ENCODE results near the gene MYO16.

The MYO16 gene
- total RNA-seq: 0.09 to 6.7 reads per million in 2 experiments

GRCh38 chr13:108629181-108629752 lies at the start of gene MYO16:
TSS of gene MYO16 (plus strand) at chr13:108629611. CDS start at chr13:108629845, 234 bp downstream.
- DNase-seq (ENCODE audit: low read depth): no peak

DNA sequence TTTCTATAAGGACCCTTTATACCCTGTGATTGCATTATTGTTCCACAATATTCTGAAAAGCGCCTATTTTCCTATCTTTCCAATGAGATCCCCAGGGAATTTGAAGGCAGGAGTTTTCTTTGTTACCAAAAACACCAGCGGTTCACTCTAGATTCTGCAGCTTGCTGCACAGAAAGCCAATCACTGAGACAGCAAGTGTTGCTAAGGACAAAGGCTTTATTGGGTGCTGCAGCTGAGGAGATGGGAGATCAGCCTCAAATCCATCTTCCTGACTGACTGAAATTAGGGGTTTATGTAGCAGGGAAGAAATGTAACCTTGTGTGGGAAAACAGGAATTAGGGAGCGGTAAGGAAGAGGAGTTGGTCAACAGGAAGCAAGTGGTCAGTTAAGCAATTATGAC lies 42.6 kb upstream of the MYO16 start:
- DNase-seq (ENCODE audit: low read depth): no peak

DNA sequence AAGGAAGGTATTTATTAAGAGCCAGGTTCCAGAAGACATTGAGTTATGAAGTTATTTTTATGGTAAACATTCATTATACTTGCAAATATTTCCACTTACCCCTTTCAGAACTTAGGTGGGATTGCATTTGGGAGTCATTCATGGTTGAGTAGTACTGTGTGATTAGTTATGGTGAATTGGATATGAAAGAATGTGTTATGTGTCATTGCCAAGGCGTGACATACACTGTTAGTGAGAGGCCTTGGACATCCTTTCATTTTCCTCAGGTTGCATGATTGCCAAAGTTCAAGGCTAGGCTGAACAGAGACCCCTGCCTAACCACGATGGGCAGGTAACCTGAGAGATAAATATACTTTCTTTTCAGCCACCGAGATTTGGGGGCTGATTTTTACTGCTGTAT lies 40.9 kb upstream of the MYO16 start:
- no peak for DNase-seq (ENCODE audit: low read depth)

- no peak for DNase-seq (ENCODE audit: low read depth)
These were observed 35.3 kb upstream of the MYO16 start for GRCh38 chr13:108594153-108594552.

DNA sequence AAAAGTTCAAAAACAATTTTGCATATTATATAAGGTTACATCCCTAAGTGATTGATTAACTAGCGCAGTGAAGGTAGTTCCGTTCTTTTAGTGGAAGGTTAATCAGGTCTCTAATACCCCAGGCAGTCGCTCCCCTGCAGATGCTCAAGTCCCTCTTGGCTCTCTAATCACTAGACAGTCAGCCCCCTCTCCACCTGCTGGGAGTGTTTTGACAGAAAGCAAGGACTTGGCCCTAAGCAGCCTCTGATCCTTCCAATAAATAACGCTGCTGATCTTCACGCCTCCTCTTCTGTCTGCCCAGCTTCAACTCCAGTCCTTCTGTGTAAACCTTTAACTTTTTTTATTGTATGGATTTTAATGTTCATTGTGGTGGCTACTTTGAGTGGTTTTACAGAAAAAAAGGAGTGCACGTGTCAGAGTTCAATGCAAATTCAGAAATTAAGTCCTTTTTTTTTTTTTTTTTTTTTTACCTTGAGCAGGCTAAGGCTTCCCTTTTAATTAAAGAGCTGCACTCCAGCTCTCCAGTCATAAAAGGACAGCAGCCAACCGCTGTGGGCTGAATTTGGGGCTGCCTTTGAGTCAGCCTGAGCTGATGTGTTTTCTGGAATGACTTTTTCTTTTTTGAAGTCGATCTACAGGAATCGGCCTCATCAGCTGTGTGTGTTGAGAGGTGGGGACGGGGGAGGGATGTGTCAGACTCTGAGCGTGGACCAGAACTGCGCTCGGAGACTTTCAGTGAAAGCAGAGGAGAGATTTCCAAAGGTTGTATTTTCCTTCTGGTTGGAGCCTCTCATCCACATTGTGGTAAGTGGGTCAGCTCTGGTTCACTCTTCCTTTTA lies 33.8 kb upstream of the MYO16 start:
- DNase-seq (ENCODE audit: low read depth): no peak

DNA sequence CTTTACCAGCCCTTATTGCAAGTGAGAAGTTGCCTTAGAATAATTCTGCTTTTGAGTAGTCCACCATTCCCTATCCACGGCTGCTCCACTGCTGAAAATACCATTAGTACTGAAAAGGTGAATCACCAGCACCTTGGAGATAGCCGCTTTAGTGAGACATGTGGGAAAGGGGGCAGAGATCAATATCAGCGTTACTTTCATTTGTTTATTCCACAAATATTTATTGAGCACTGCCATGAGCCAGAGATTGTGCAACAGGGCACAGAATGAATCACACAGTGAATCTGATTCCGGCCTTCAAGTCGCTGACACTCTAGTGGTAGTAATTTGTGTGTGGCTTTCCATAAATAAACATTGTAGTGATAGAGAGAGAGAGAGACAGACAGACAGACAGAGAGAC lies 31.5 kb upstream of the MYO16 start:
- no peak for DNase-seq (ENCODE audit: low read depth)

GRCh38 chr13:108606424-108606823 lies 23.0 kb upstream of the MYO16 start:
- DNase-seq (ENCODE audit: low read depth): no peak

DNA sequence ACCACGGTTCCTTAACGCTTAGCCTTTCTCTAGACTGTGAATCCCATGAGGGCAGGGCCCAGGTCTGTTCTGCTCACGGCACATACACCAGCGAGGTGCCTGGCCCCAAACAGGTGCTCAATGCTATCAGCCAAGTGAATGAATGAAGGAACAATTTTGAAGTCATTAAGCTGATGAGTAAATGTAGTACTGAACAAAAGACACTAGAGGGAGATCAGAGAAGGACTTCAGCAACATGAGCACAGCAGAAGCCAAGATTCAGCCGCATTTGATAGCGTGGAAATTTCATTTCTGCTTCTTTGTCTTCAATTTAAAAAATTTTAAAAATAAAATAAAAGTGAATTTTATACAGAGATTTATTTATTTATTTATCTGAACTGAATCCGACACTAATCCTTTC lies 20.1 kb upstream of the MYO16 start:
- DNase-seq (ENCODE audit: low read depth): no peak

- no peak for DNase-seq (ENCODE audit: low read depth)
These were observed 18.9 kb upstream of the MYO16 start for GRCh38 chr13:108610507-108610906.

GRCh38 chr13:108615241-108615640 lies 14.2 kb upstream of the MYO16 start:
- DNase-seq (ENCODE audit: low read depth): no peak

DNA sequence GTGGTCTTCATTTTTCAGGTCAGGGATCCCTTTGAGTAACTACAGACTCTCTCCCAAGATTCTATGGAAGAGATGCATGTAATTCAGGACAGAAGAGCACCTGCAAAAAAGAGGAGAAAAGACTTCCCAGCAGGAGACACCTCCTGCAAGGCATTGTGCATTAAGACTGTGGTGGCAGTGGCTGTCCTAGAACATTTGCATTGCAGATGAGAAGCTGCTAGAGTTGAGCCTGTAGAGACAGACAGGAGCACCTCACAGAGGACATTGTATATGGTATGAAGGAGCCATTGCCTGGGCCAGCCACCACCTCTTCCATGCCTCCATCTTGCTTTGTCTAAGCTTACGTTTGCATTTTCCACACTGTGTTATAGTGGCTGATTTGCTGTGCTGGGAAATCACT lies 11.2 kb upstream of the MYO16 start:
- no peak for DNase-seq (ENCODE audit: low read depth)

DNA sequence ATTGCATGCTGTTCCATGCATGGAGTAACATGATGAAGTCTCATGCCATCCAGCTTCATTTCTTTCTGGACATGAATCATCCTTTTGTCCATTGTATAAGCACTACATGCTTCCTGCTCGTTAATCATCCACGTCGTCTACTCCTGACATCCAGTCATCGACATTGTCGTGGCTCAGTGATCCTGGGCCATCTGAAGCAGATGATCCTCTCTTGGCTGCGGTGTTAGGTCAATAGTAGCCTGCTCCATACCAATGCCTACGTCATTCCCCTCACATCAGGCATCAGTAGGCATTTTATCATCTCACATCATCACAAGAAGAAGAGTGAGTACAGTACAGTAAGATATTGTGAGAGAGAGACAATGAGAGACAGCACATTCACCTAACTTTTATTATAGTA lies 7.9 kb upstream of the MYO16 start:
- DNase-seq (ENCODE audit: low read depth): no peak

- no peak for DNase-seq (ENCODE audit: low read depth)
These were observed 5.3 kb upstream of the MYO16 start for GRCh38 chr13:108624108-108624507.

GRCh38 chr13:108624979-108625378 lies 4.4 kb upstream of the MYO16 start:
- DNase-seq (ENCODE audit: low read depth): no peak

DNA sequence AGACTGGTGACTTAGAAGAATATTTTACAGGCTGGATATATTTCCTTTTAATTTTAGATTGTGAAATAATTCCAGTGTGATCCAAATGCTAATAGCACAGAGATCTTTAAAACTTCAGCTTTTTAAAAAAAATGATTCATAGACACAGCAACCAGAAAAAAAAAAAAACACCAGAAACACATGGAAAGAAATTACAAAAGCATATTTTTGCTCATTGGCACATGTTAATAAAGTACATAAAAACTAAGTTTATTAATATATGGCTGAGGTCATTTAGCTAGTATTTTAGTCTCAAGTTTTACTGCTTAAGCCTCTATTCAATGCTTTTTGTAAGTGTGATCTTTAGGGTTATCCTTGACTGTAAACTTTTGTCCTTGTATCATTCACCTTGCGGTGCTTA lies 577 bp downstream of the MYO16 start:
- no peak for DNase-seq (ENCODE audit: low read depth)

- DNase-seq (ENCODE audit: low read depth): no peak
These were observed 3.3 kb downstream of the MYO16 start for GRCh38 chr13:108632649-108633167.

DNA sequence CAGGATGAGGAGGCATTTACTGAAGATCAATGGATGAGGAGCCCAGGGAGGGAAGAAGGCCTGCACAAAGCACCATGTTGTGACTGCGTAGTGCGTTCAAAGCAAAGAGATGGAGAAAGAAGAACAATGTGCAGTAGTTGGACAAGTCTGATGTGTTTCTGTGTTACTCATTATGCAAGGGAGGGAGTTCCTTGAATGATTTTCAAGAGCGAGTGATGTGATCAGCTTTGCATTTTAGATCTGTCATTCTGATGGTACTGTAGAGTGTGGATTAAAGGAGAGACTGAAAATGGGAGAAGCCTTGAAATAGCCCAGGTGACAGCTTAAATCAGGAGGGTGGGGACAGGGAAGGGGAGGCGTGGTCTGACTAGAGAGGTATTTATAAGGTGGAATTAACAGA lies 9.5 kb downstream of the MYO16 start:
- no peak for DNase-seq (ENCODE audit: low read depth)

DNA sequence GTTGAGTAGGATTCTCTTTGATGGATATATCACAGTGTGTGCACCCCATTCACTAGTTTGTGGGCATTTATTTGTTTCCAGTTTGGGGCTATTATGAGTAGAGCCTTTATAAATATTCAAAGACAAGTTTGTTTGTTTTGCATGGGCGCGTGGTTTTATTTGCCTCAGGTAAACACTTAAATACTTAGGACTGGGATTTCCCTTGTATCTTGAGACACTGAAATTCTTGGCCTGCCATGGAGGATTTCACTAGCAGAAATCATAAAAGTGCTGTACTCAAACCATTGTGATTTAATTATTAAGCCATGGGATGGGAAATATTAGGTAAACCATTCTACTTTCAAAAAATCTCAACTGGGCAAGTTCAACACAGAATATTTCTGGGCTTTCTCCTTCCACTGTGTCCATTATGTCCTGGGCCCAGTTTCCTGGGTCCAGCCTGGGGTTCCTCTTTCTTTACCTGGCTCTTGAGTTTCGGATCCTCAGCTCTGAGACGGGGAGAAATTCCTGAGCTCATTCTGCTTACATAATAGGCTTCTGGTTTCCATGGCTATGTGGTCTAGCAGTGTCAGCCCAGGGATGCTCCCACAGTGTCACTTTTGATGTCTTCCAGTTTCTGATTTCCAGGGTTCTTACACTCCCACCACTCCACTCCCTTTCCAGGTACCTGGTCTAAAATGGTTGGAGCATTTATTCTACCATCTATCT lies 14.4 kb downstream of the MYO16 start:
- DNase-seq (ENCODE audit: low read depth): no peak

DNA sequence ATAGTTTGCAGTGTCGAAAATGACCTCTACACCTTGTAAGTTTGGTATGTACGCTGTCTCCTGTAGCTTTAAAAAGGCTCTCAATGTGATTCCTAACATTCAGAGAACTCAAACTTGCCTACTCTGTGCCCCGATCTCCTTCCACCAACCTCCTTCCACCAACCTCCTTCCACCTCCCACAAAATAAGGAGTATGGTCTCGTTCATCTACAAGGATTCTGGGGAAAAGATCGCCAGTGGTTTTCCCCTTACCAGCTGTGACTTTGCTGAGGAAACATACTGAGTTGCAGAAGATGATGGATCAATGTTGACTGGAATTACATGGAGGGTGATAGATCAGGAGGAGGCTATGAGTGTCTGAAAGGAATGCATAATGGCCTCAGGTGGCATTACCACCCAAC lies 16.0 kb downstream of the MYO16 start:
- DNase-seq (ENCODE audit: low read depth): no peak

- no peak for DNase-seq (ENCODE audit: low read depth)
These were observed 20.9 kb downstream of the MYO16 start for GRCh38 chr13:108650271-108650670.

- DNase-seq (ENCODE audit: low read depth): no peak
These were observed 27.3 kb downstream of the MYO16 start for GRCh38 chr13:108656742-108657141.

- no peak for DNase-seq (ENCODE audit: low read depth)
These were observed 28.1 kb downstream of the MYO16 start for GRCh38 chr13:108657519-108657918.

DNA sequence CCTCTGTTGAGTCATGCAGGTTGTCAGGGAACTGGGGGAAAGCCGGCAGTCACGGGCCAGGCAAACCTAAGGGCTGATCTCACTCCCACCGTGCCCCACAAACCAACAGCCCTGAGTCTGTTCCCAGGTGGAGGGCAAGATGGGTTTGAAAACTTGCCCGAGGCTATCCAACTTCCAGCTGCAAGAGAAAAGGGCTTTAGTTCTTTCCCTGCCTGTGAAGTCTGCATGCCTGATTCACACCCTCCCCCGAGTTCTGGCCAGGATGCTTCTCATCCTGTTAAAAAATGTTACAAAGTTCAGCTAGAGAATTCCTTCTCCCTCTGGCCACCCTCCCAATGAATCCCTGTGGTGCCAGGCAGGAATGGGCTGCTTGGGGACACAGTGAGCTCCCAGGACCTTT lies 33.1 kb downstream of the MYO16 start:
- DNase-seq (ENCODE audit: low read depth): no peak
